Measurements from ENCODE around the gene LDLRAD3.

LDLRAD3 gene

GRCh38 chr11:36093548-36093947, 149.7 kb downstream of the LDLRAD3 start:
- Histone ChIP-seq H3K36me3 (ENCODE audit: control insufficient read depth, insufficient read depth, low read length) (no peaks in the 10 kb centered on the region), H3K4me1 (ENCODE audit: control insufficient read depth, insufficient read depth, low read length) (peaks cover 19% of the 10 kb centered on the region), H3K27me3 (ENCODE audit: control insufficient read depth, insufficient read depth, low read length) (no peaks in the 10 kb centered on the region), H3K4me3 (ENCODE audit: low read depth, low read length) (no peak overlapping the region), H3K9ac (ENCODE audit: low read depth, low read length) (no peak overlapping the region), H3K9me3 (ENCODE audit: control insufficient read depth, insufficient read depth, low read length) (no peaks in the 10 kb centered on the region)

GRCh38 chr11:36094164-36094563, 150.3 kb downstream of the LDLRAD3 start:
- Histone ChIP-seq H3K4me1 (ENCODE audit: control insufficient read depth, insufficient read depth, low read length) (peaks cover 19% of the 10 kb centered on the region), H3K9me3 (ENCODE audit: control insufficient read depth, insufficient read depth, low read length) (no peaks in the 10 kb centered on the region), H3K9ac (ENCODE audit: low read depth, low read length) (no peak overlapping the region), H3K27me3 (ENCODE audit: control insufficient read depth, insufficient read depth, low read length) (no peaks in the 10 kb centered on the region), H3K36me3 (ENCODE audit: control insufficient read depth, insufficient read depth, low read length) (no peaks in the 10 kb centered on the region), H3K4me3 (ENCODE audit: low read depth, low read length) (no peak overlapping the region)

GRCh38 chr11:36095716-36096115, 151.9 kb downstream of the LDLRAD3 start:
- no peaks in the 10 kb centered on the region for H3K27me3 ChIP-seq (ENCODE audit: control insufficient read depth, insufficient read depth, low read length)
- H3K9ac ChIP-seq (ENCODE audit: low read depth, low read length) = no peak overlapping the region
- H3K4me3 ChIP-seq (ENCODE audit: low read depth, low read length) = no peak overlapping the region
- no peaks in the 10 kb centered on the region for H3K36me3 ChIP-seq (ENCODE audit: control insufficient read depth, insufficient read depth, low read length)
- no peaks in the 10 kb centered on the region for H3K9me3 ChIP-seq (ENCODE audit: control insufficient read depth, insufficient read depth, low read length)
- peaks cover 19% of the 10 kb centered on the region for H3K4me1 ChIP-seq (ENCODE audit: control insufficient read depth, insufficient read depth, low read length)

- H3K9ac ChIP-seq (ENCODE audit: low read depth, low read length) = no peak overlapping the region
Measured at GRCh38 chr11:36097219-36097650, 153.4 kb downstream of the LDLRAD3 start.

GRCh38 chr11:36098087-36098486, 154.2 kb downstream of the LDLRAD3 start:
- Histone ChIP-seq H3K9ac (ENCODE audit: low read depth, low read length) (no peak overlapping the region), H3K4me3 (ENCODE audit: low read depth, low read length) (no peak overlapping the region), H3K9me3 (ENCODE audit: control insufficient read depth, insufficient read depth, low read length) (no peaks in the 10 kb centered on the region), H3K4me1 (ENCODE audit: control insufficient read depth, insufficient read depth, low read length) (peaks cover 1% of the 10 kb centered on the region), H3K36me3 (ENCODE audit: control insufficient read depth, insufficient read depth, low read length) (peaks cover 3% of the 10 kb centered on the region), H3K27me3 (ENCODE audit: control insufficient read depth, insufficient read depth, low read length) (no peaks in the 10 kb centered on the region)

More at GRCh38 chr11:36097219-36097650, 153.4 kb downstream of the LDLRAD3 start:
- Histone ChIP-seq H3K36me3 (ENCODE audit: control insufficient read depth, insufficient read depth, low read length) (peaks cover 3% of the 10 kb centered on the region), H3K4me1 (ENCODE audit: control insufficient read depth, insufficient read depth, low read length) (peaks cover 7% of the 10 kb centered on the region), H3K27me3 (ENCODE audit: control insufficient read depth, insufficient read depth, low read length) (no peaks in the 10 kb centered on the region), H3K9me3 (ENCODE audit: control insufficient read depth, insufficient read depth, low read length) (no peaks in the 10 kb centered on the region), H3K4me3 (ENCODE audit: low read depth, low read length) (no peak overlapping the region)

GRCh38 chr11:36098853-36099375, 155.1 kb downstream of the LDLRAD3 start:
- peaks cover 3% of the 10 kb centered on the region for H3K36me3 ChIP-seq (ENCODE audit: control insufficient read depth, insufficient read depth, low read length)
- H3K4me1 ChIP-seq (ENCODE audit: control insufficient read depth, insufficient read depth, low read length) = no peaks in the 10 kb centered on the region
- H3K27me3 ChIP-seq (ENCODE audit: control insufficient read depth, insufficient read depth, low read length) = no peaks in the 10 kb centered on the region
- no peak overlapping the region for H3K9ac ChIP-seq (ENCODE audit: low read depth, low read length)
- H3K9me3 ChIP-seq (ENCODE audit: control insufficient read depth, insufficient read depth, low read length) = no peaks in the 10 kb centered on the region
- no peak overlapping the region for H3K4me3 ChIP-seq (ENCODE audit: low read depth, low read length)

GRCh38 chr11:36101466-36101865, 157.6 kb downstream of the LDLRAD3 start:
- Histone ChIP-seq H3K9ac (ENCODE audit: low read depth, low read length) (no peak overlapping the region), H3K9me3 (ENCODE audit: control insufficient read depth, insufficient read depth, low read length) (no peaks in the 10 kb centered on the region), H3K27me3 (ENCODE audit: control insufficient read depth, insufficient read depth, low read length) (no peaks in the 10 kb centered on the region), H3K36me3 (ENCODE audit: control insufficient read depth, insufficient read depth, low read length) (peaks cover 3% of the 10 kb centered on the region), H3K4me1 (ENCODE audit: control insufficient read depth, insufficient read depth, low read length) (peaks cover 9% of the 10 kb centered on the region), H3K4me3 (ENCODE audit: low read depth, low read length) (no peak overlapping the region)

GRCh38 chr11:36102868-36103267, 159.0 kb downstream of the LDLRAD3 start:
- Histone ChIP-seq H3K27me3 (ENCODE audit: control insufficient read depth, insufficient read depth, low read length) (no peaks in the 10 kb centered on the region), H3K4me1 (ENCODE audit: control insufficient read depth, insufficient read depth, low read length) (peaks cover 9% of the 10 kb centered on the region), H3K36me3 (ENCODE audit: control insufficient read depth, insufficient read depth, low read length) (peaks cover 3% of the 10 kb centered on the region), H3K9ac (ENCODE audit: low read depth, low read length) (no peak overlapping the region), H3K4me3 (ENCODE audit: low read depth, low read length) (no peak overlapping the region), H3K9me3 (ENCODE audit: control insufficient read depth, insufficient read depth, low read length) (no peaks in the 10 kb centered on the region)

- Histone ChIP-seq H3K4me1 (ENCODE audit: control insufficient read depth, insufficient read depth, low read length) (peaks cover 12% of the 10 kb centered on the region), H3K36me3 (ENCODE audit: control insufficient read depth, insufficient read depth, low read length) (peaks cover 3% of the 10 kb centered on the region), H3K27me3 (ENCODE audit: control insufficient read depth, insufficient read depth, low read length) (no peaks in the 10 kb centered on the region), H3K9ac (ENCODE audit: low read depth, low read length) (no peak overlapping the region), H3K4me3 (ENCODE audit: low read depth, low read length) (no peak overlapping the region), H3K9me3 (ENCODE audit: control insufficient read depth, insufficient read depth, low read length) (no peaks in the 10 kb centered on the region)
Measured at GRCh38 chr11:36103933-36104530, 160.2 kb downstream of the LDLRAD3 start.

- Histone ChIP-seq H3K9ac (ENCODE audit: low read depth, low read length) (no peak overlapping the region), H3K4me3 (ENCODE audit: low read depth, low read length) (no peak overlapping the region), H3K36me3 (ENCODE audit: control insufficient read depth, insufficient read depth, low read length) (peaks cover 3% of the 10 kb centered on the region), H3K9me3 (ENCODE audit: control insufficient read depth, insufficient read depth, low read length) (no peaks in the 10 kb centered on the region), H3K27me3 (ENCODE audit: control insufficient read depth, insufficient read depth, low read length) (no peaks in the 10 kb centered on the region), H3K4me1 (ENCODE audit: control insufficient read depth, insufficient read depth, low read length) (peaks cover 17% of the 10 kb centered on the region)
Measured at GRCh38 chr11:36104660-36104992, 160.8 kb downstream of the LDLRAD3 start.

GRCh38 chr11:36105743-36106581, 162.1 kb downstream of the LDLRAD3 start:
- Histone ChIP-seq H3K4me1 (ENCODE audit: control insufficient read depth, insufficient read depth, low read length) (peaks cover 26% of the 10 kb centered on the region), H3K36me3 (ENCODE audit: control insufficient read depth, insufficient read depth, low read length) (peaks cover 2% of the 10 kb centered on the region), H3K9ac (ENCODE audit: low read depth, low read length) (no peak overlapping the region), H3K9me3 (ENCODE audit: control insufficient read depth, insufficient read depth, low read length) (no peaks in the 10 kb centered on the region), H3K4me3 (ENCODE audit: low read depth, low read length) (no peak overlapping the region), H3K27me3 (ENCODE audit: control insufficient read depth, insufficient read depth, low read length) (no peaks in the 10 kb centered on the region)

GRCh38 chr11:36107547-36107946, 163.7 kb downstream of the LDLRAD3 start:
- Histone ChIP-seq H3K27me3 (ENCODE audit: control insufficient read depth, insufficient read depth, low read length) (no peaks in the 10 kb centered on the region), H3K4me3 (ENCODE audit: low read depth, low read length) (no peak overlapping the region), H3K9me3 (ENCODE audit: control insufficient read depth, insufficient read depth, low read length) (no peaks in the 10 kb centered on the region), H3K9ac (ENCODE audit: low read depth, low read length) (no peak overlapping the region), H3K36me3 (ENCODE audit: control insufficient read depth, insufficient read depth, low read length) (no peaks in the 10 kb centered on the region), H3K4me1 (ENCODE audit: control insufficient read depth, insufficient read depth, low read length) (peaks cover 29% of the 10 kb centered on the region)
